ENCODE data around the gene TFF3.
"Not testable (repeated sequence)": the region's sequence is repeated elsewhere in the genome, so short reads cannot be mapped to it uniquely, and the experiment has no call there.

The TFF3 gene

DNA sequence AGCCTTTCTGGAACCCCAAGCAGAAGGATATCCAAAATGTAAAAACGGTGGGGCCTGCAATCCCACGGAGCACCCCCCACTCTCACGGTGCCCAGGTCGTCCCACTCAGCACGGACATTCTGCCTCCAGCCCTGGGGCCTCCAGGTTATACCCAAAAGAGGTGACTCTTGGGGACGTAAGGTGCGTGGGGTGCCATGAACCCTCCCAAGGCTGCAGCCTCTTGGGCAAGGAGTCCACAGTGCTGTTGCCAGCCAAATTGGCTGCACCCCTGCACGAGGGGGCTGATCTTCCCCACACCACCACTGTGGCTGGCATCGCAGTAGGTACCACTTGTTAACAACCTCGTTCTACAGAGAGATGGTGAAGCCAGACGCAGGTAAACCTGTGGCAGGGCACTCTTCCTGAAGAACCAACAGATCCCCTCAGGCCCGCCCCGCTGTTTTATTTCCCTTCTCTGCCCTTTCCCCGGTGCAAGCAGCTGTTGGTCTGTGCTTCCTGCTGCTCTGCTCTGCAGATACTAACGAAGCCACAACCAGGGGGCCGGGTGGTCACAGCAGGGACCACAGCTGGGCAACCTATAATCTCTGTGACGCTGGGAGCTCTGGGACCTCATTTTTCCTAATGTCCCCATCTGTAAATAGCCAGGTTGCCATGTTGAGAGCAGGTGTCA, 8.7 kb downstream of the TFF3 start:
- in situ Hi-C loops (cut with MboI; ENCODE audit: low sequenced_read_pairs), result no loop called here

DNA sequence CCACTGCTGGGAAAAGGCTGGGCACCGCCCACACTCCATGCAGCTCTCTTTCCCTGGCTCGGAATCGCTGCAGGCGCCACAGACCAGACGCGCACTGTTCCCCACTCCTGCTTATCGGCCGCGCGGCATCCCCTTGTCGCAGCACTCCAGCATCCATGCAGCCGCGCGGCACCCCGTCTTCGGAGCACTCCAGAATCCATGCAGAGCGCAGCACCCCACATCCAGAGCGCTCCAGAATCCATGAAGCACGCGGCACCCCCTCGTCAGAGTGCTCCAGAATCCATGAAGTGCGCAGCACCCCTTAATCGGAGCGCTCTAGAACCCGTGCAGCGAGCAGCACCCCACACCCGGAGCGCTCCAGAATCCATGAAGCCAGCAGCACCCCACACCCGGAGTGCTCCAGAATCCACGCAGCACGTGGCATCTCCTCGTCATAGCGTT, 9.5 kb downstream of the TFF3 start:
- in situ Hi-C loops (cut with MboI; ENCODE audit: low sequenced_read_pairs), result no loop called here

DNA sequence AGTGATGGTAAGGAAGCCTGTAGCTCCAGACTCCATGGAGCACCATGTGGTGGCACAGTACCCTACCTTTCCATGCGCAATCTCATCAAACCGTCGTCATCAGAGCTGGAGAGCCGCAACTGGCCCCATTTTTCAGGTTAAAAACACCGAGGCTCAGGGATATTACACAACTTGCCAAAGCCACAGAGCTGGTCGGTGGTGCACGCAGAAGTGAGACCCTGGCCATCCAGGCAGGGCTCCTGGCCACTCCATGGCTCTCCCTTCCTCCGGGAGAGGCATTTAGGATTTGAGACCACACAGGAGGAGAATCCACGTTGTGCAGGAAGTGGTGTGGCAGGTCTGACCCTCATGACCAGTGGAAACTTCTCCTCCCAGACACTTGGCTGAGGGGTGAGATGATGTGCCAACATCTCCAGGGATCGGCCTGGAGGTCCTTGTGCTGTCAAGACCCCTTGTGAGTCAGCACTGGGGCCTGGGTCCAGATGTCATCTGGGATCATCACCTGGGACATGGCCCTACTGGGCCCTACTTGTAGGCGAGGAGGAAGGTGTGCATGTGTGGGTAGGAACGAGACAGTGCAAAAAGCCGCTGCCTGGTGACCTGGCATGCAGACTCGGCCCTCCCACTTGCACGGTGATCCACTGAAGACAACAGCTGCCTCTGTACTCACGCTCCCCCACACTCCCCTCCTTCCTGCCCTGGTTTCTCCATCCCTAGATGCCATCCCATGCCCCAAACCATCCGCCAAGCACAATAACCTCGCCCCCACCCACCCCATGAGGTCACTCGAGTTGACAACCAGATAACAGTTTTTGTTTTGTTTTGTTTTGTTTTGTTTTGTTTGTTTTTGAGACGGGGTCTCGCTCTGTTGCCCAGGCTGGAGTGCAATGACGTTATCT, 10.4 kb downstream of the TFF3 start:
- in situ Hi-C loops (cut with MboI; ENCODE audit: low sequenced_read_pairs), result no loop called here

DNA sequence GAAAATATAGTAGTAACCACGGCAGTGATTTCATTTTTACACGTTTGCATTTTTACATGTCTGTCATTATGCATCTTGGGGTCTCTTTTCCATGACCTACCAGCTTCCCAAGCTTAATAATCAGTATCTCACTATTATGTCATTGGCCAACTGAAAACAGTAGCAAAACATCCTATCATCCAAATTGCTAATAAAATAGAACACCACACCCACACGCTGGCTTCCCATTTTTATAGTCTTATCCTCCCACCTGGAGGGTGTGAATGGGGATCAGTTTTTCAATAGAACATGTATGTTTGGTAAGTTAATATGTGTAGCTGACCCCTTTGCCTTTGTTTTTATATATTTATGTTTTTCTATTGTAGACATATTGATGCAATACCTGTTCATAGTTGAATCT, 11.8 kb downstream of the TFF3 start:
- in situ Hi-C loops (cut with MboI; ENCODE audit: low sequenced_read_pairs), result no loop called here

DNA sequence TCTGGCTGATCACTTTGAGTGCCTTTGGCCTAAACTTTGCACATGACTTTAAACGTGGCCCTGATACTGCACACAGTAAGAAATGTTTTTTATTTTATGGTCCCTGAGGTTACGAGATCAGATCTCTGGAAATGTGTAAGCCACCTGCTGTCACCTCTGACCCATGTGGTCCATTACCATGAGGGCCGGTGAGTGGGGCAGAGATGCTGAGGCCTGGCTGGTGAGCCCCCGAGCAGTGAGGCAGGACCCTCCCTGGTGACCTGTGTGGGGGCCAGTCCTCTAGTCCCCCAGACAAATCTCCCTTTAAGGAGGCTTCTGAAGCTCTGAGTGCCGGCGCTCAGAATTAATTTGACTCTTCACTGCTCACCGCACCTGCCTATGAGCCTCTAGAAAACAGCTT, 12.4 kb downstream of the TFF3 start:
- in situ Hi-C loops (cut with MboI; ENCODE audit: low sequenced_read_pairs), result no loop called here

DNA sequence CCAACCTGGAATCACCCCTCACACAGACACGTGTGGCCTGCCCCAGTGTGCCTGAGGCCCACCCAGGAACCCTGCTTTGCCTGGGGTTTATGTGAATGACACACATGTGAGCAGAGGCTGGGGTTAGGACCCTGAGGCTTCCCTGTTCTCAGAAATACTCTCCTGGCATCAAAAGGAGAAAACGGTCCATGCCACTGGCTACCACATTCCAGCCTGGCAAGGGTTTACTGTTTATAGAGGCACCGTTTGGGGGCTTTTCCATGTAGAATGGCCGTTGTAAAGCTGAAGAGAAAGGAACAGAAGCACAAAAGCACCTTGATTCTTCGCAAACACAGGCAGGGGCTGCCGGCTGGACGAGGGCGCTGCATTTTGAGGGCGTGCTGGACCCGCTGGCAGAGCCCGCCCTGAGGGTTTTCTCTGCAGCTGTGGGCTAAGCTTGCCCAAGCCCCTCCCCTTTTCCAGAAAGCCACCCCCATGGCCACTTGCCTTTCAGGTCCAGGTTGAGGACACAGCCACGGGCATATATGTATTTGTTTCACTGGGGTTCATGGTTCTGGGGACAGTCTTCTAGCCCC, 13.0 kb downstream of the TFF3 start:
- in situ Hi-C loops (cut with MboI; ENCODE audit: low sequenced_read_pairs), result no loop called here

DNA sequence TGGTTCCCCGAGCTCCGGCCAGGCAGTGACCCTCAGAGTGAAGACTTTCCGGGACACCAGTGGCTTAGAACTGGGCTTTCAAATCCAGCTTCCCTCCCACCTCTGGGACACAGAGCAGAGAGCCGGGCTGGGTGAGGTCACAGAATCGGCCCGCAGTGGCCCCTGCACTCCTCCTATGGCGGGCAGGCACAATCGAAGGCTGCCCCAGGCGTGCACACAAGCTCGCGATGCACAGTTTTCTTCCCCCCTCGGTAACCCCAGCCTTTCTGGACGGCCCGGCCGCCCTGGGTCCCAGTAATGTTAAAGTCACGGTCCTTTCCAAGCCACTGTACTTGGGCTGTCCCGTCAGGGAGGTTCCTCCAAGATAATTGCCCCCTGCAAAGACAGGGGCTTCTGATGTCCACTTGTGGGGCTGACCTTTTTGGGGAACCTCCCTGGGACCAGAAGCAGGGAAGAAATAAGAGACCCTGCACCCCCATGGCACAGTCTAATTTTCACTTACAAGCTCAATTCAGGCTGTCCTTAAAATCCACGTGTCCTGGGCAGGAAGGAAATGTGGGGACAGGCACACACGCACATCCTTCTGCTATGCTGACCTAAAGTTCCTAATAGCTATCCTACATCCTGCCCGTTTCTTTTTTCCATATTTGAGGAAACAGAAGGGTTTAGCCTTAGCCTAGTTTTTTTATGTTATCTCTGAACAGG, 13.7 kb downstream of the TFF3 start:
- in situ Hi-C loops (cut with MboI; ENCODE audit: low sequenced_read_pairs), result no loop called here

DNA sequence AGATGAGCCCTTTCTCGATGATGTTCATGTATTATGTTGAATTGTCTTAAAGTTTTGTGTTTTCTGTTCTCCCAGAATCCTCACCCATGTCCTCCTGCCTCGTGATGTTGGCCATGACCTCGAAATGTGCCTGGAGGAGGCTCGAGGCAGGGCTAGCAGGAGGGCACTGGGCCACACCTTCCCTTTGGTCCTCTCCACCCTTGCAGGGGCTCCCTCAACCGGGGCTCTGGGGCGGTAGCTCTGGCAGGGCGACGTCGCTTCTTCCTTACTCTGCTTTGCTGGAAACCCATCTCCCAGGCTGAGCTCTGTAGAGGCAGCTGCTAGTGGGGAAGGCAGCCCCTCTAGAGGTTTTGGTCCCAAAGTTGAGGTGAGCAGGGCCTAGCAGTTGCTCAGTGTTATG, 14.3 kb downstream of the TFF3 start:
- in situ Hi-C loops (cut with MboI; ENCODE audit: low sequenced_read_pairs), result no loop called here

DNA sequence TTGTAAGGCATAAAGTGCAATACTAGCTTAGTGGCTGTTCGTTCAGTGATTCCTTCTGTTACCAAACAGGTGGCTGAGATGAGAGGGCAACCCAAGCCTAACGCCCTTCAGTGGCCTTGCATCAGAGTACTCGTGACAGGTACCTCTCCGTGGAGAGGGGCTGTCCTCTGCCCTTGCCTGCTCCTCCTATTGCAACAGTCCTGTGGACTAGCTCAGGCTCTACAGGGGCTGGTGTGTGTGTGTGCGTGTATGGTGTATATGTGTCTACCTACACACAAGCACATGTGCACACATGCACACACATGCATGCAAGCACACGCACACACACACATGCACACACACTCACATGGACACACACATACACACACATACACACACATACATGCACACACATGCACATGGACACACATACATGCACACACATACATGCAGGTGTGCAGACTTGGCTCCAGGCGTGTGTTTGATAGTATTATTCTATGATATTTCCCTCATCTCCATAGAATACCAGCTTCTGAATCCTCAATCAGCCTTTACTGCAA, 15.1 kb downstream of the TFF3 start:
- in situ Hi-C loops (cut with MboI; ENCODE audit: low sequenced_read_pairs), result no loop called here

DNA sequence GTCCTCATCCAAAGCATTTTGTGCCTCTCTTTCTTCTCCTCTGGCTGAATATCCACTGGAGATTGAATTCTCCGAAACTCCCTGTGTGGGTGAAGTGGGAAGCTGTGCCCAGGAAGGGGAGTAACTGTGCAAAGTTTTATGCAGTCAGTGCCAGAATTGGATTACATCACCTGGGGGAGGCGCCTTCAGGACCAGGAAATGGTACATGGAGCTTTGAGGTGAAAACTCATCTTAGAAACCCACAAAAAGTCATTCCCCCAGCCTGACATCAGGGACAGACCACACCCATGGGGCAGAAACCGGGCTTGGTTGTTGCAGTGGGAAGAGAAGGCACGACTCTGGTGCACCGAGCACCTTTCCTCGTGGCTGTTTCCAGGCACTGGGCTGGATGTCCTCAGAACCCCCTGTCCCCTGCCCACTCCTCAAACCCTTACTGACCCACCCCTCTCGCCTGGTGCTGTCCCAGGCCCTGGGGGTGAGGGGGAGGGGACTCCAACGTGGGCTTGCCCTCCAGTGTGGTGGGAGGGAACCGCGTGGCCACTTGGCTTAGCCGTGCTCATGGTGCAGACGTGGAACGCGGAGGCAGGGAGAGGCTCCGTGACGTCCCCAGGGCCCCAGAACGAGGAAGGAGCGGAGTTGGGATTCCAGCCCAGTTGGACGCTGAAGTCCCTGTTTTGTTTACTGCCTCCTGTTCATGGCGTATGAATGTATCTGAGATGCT, 15.7 kb downstream of the TFF3 start:
- in situ Hi-C loops (cut with MboI; ENCODE audit: low sequenced_read_pairs), result no loop called here

DNA sequence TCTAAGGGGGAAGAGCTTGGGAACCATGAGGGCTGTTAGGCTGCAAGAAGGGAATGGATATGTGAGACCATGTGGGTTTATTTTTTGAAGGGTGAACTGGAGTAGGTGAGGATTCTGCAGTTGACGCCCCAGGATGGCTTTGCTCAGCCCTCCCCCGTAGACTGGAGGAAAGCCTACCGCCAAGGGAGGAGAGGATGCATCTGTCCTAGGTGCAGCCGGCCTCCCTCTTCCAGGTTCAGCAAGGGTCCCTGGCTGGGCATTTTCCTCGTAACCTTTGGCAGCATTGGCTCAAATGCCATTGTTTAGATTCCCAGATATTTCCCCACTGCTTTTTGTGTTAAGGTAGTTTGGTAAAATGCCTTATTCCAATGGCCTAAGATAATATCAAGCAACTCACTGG, 16.6 kb downstream of the TFF3 start:
- in situ Hi-C loops (cut with MboI; ENCODE audit: low sequenced_read_pairs), result no loop called here

DNA sequence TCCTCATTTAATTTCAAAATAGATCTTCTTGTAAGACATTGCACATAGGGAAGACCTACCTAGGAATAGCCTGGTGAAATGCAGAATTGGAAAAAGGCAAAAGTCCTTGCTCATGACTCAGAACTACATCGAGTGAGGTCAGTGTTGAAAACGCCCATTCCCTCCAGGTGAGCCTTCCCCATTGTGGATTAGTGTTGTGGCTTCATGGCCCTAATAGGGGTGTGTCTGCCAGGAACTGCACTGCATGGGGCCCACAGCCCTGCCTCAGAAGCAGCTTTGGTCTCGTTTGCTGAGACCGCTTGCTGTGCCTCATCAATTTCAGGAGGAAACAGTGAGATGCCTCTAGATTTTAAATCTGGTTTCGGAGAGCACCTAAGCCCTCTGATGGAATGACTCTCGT, 17.0 kb downstream of the TFF3 start:
- in situ Hi-C loops (cut with MboI; ENCODE audit: low sequenced_read_pairs), result no loop called here

DNA sequence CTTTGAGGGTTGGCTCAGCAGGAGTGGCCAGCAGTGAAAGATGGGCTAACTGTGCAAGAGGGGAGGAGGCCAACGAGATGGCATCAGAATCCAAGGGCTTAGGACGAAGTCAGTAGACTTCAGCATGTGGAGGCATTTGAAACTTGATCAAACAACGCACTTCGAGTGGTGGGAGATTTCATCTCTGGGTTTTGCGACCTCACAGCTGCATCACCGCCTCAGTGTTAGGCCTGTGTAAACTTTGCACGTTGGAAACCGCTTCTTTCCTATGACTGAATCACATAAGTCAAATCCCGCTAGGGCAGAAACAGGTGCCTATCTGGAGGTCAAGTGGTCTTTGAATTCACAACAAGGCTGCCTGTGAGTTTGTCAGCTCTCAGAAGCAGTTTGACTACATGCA, 17.8 kb downstream of the TFF3 start:
- in situ Hi-C loops (cut with MboI; ENCODE audit: low sequenced_read_pairs), result no loop called here

DNA sequence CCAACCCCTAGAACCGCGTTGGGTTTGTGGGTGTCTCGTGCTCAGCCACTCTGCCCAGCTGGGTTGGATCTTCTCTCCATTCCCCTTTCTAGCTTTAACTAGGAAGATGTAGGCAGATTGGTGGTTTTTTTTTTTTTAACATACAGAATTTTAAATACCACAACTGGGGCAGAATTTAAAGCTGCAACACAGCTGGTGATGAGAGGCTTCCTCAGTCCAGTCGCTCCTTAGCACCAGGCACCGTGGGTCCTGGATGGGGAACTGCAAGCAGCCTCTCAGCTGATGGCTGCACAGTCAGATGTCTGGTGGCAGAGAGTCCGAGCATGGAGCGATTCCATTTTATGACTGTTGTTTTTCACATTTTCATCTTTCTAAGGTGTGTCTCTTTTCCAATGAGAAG, 18.7 kb downstream of the TFF3 start:
- in situ Hi-C loops (cut with MboI; ENCODE audit: low sequenced_read_pairs), result no loop called here

DNA sequence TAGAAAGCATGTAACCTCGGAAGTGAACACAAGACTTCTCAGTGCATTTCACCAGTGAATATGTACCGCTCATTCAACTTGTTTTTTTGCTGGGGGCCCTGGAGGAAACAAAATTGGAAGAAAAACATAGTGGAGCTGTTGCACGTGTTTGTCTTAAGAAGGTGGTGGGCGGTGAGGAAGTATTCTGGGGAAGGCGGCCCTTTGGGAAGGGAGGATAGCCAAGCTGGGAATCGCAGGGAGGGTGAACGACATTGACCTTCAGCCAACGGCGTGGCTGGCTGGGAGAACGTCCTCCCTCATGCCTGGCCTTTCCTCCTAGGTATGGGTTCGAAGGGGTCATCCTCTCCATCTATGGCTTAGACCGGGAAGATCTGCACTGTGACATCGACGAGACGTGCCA, 19.4 kb downstream of the TFF3 start:
- in situ Hi-C loops (cut with MboI; ENCODE audit: low sequenced_read_pairs), result no loop called here

DNA sequence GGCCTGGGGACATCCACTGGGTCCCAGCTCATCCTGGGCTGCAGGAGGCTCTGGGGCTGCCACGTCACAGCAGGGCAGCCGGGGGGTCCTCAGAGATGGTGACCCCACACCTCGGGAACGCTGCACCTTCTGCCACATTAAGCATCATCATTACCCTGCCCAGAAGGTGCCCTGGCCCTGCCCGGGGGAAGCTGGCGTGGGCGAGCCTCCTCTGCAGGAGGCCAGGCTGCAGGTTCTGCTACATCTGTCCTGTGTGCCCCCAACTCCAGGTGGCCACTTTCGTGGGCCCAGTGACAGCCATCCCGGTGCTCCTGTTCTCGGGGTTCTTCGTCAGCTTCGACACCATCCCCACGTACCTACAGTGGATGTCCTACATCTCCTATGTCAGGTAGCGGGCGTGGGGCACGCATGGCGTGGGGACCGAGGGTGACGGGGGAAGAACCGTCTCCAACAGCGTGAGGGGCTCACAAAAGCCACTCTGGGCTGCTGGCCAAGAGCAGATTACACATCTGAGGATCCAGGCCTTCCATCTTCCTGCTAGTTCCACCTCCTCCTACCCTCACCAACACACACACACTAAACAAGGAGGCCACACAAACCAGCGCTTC, 20.8 kb downstream of the TFF3 start:
- in situ Hi-C loops (cut with MboI; ENCODE audit: low sequenced_read_pairs), result no loop called here

DNA sequence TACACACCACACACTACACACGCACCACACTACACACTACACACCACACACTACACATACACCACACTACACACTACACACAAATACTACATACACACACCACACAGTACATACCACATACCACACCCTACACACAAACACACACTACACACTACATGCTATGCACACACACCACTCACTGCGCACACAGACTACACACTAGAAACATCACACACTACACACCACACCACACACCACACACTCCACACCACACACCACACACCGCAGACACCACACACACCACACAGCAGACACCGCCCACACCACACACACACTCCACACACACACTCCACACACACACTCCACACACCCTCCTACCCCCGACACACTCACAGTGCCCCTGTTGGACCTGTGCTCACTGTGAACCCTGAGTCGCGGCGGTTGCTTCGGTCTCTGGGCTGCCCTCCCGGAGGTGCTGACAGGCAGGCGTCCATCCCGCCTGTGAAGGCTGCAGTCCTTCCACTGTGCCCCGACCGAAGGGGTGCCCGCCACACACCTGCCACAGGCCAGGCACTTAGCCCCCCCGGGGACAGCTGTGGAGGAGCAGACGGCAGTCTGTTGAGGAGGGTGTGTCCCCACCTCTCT, 21.4 kb downstream of the TFF3 start:
- in situ Hi-C loops (cut with MboI; ENCODE audit: low sequenced_read_pairs), result no loop called here

DNA sequence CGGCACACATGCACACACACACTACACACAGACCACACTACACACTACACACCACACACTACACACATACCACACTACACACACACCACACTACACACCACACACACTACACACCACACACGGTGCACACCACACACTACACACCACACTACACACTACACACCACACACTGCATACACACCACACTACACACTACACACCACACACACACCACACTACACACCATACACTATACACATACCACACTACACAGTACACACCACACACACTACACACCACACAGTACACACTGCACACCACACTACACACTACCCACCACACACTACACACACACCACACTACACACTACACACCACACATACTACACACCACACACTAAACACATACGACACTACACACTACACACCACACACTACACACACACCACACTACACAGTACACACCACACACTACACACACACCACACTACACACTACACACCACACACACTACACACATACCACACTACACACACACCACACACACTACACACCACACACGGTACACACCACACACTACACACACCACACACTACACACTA, 22.6 kb downstream of the TFF3 start:
- in situ Hi-C loops (cut with MboI; ENCODE audit: low sequenced_read_pairs), result not testable (repeated sequence)

Measured in hTERT RPE-1 (cell line).